Activated CD4-positive, alpha-beta T cell treated with anti-CD3 and anti-CD28 coated beads, Interleukin-2, amount 50 U/mL, for 1 hour (primary cell): Measurements from ENCODE around the gene SDSL.

ENCODE experiments used
- DNase-seq: peaks from one replicate; pipeline ENCODE4 v3.0.0-alpha.2; 2020

SDSL gene

GRCh38 chr12:113422886-113423669, 898 bp downstream of the SDSL start:
- no peak for DNase-seq

- no peak for DNase-seq
Measured at GRCh38 chr12:113424456-113424855, 2.3 kb downstream of the SDSL start.

GRCh38 chr12:113424915-113425823, 3.0 kb downstream of the SDSL start:
- DNase-seq: peak; percentile 46

- DNase-seq: no peak
Measured at GRCh38 chr12:113425960-113426453, 3.8 kb downstream of the SDSL start.

GRCh38 chr12:113427882-113428281, 5.7 kb downstream of the SDSL start:
- DNase-seq: no peak

GRCh38 chr12:113428482-113428881, 6.3 kb downstream of the SDSL start:
- DNase-seq: no peak

- DNase-seq: no peak
Measured at GRCh38 chr12:113432986-113433385, 10.8 kb downstream of the SDSL start.

GRCh38 chr12:113435367-113435766, 13.2 kb downstream of the SDSL start:
- DNase-seq: no peak

GRCh38 chr12:113436586-113436985, 14.4 kb downstream of the SDSL start:
- no peak for DNase-seq

GRCh38 chr12:113436993-113437728, 15.0 kb downstream of the SDSL start:
- DNase-seq: no peak

- DNase-seq: no peak
Measured at GRCh38 chr12:113437729-113438100, 15.5 kb downstream of the SDSL start.

- DNase-seq: no peak
Measured at GRCh38 chr12:113438523-113439300, 16.5 kb downstream of the SDSL start.

GRCh38 chr12:113439301-113439597, 17.1 kb downstream of the SDSL start:
- DNase-seq: no peak

GRCh38 chr12:113439606-113440030, 17.4 kb downstream of the SDSL start:
- no peak for DNase-seq

- no peak for DNase-seq
Measured at GRCh38 chr12:113440336-113440735, 18.2 kb downstream of the SDSL start.

GRCh38 chr12:113440947-113441782, 19.0 kb downstream of the SDSL start:
- no peak for DNase-seq

- DNase-seq: no peak
Measured at GRCh38 chr12:113443030-113443539, 20.9 kb downstream of the SDSL start.

- no peak for DNase-seq
Measured at GRCh38 chr12:113445544-113446171, 23.5 kb downstream of the SDSL start.

GRCh38 chr12:113448873-113449272, 26.7 kb downstream of the SDSL start:
- DNase-seq: no peak

GRCh38 chr12:113449299-113449698, 27.1 kb downstream of the SDSL start:
- no peak for DNase-seq

- no peak for DNase-seq
Measured at GRCh38 chr12:113449839-113450238, 27.7 kb downstream of the SDSL start.
